HCT116 (cell line): ENCODE results near the gene CIAO2B. TPM values are rescaled to one million over a fixed set of nuclear protein-coding genes. Genes with fewer than 3 reads are reported as not detected.

Experiments
- ATAC-seq: fragments of 200-7000 bp; cut with Tn5 transposase; 2 replicates; pipeline ENCODE4 v1.9.1; 2020; ENCODE audit warnings: mild to moderate bottlenecking, moderate library complexity
- BruUV-seq: library from RNA; stranded (reverse); fragments of 400-500 nt; replicated peaks from 2 replicates; lab custom pipeline; 2021; lab: Mats Ljungman, UMichigan
- CTCF ChIA-PET: fragments of 300-600 bp; sonication (Branson Sonifier 250); formaldehyde crosslinking; loops from one replicate; lab custom pipeline; 2021; ENCODE audit warnings: antibody characterized with exemption; lab: Charles Lee
- POLR2A ChIA-PET: fragments of 300-600, 350-600 bp; sonication (Branson Sonifier 250); formaldehyde crosslinking; loops from one replicate; lab custom pipeline; 2021; ENCODE audit warnings: antibody characterized with exemption; lab: Charles Lee
- RAD21 ChIA-PET, 2 experiments: fragments of 300-600 bp; sonication (Branson Sonifier 250); formaldehyde crosslinking; loops; one replicate each; lab custom pipeline; 2023; ENCODE audit warnings: low total read pairs in 2 of 2; ENCODE audit not compliant: uncharacterized antibody in 2 of 2, unreplicated experiment in 2 of 2, low non-redundant PET in 1 of 2; lab: Charles Lee
- DNase-seq: peaks from one replicate; pipeline ENCODE4 v3.0.0-alpha.2; 2010; ENCODE audit warnings: low read depth, low spot score
- H2AFZ ChIP-seq: fragments of 200-600 bp; shearing (Covaris generic), sonication (generic); 2 replicates; pipeline ENCODE4 v1.6.1; 2017; ENCODE audit warnings: low read depth, mixed run types, mixed read lengths, antibody characterized with exemption, low read length; ENCODE audit not compliant: poor library complexity, severe bottlenecking
- H3K27ac ChIP-seq: 2 replicates; pipeline ENCODE4 v1.5.1; 2012; ENCODE audit warnings: low read depth, low read length
- H3K27me3 ChIP-seq: fragments of 200-600 bp; sonication (generic); 2 replicates; pipeline ENCODE4 v1.6.1; 2016; ENCODE audit warnings: mixed run types, low read length, mixed read lengths; ENCODE audit not compliant: insufficient read depth
- H3K36me3 ChIP-seq, 2 experiments: fragments of 200-500 bp in 1 of 2; fragments of 200-600 bp in 1 of 2; sonication (Bioruptor generic) in 1 of 2; sonication (generic) in 1 of 2; 2 replicates each; pipeline versions ENCODE4 v1.5.1 to v1.6.1; 2014 to 2016; ENCODE audit warnings: low read length in 2 of 2, inconsistent platforms in 1 of 2, mixed read lengths in 1 of 2, mixed run types in 1 of 2; ENCODE audit not compliant: insufficient read depth in 2 of 2, control insufficient read depth in 1 of 2
- H3K4me1 ChIP-seq, 2 experiments: fragments of 200-600 bp in 1 of 2; sonication (generic) in 1 of 2; 2 replicates each; pipeline versions ENCODE4 v1.5.1 to v1.6.1; 2012 to 2017; ENCODE audit warnings: low read length in 2 of 2, inconsistent platforms in 1 of 2, mild to moderate bottlenecking in 1 of 2, mixed read lengths in 1 of 2, mixed run types in 1 of 2, moderate library complexity in 1 of 2; ENCODE audit not compliant: insufficient read depth in 2 of 2, control insufficient read depth in 1 of 2
- H3K4me2 ChIP-seq: fragments of 200-600 bp; sonication (generic); 2 replicates; pipeline ENCODE4 v1.6.1; 2017; ENCODE audit warnings: mixed run types, low read length, mixed read lengths
- H3K4me3 ChIP-seq, 2 experiments: fragments of 200-600 bp in 1 of 2; sonication (generic) in 1 of 2; replicated peaks in 1 of 2; 2 replicates each; pipeline ENCODE4 v1.5.1; 2011 to 2016; ENCODE audit warnings: low read length in 2 of 2, control low read depth in 1 of 2, low read depth in 1 of 2, mild to moderate bottlenecking in 1 of 2, mixed read lengths in 1 of 2, mixed run types in 1 of 2
- H3K79me2 ChIP-seq: fragments of 200-600 bp; sonication (generic); 2 replicates; pipeline ENCODE4 v1.6.1; 2017; ENCODE audit warnings: mild to moderate bottlenecking, mixed run types, low read length, moderate library complexity, mixed read lengths; ENCODE audit not compliant: insufficient read depth
- H3K9ac ChIP-seq: fragments of 200-600 bp; sonication (generic); 2 replicates; pipeline ENCODE4 v1.6.1; 2016; ENCODE audit warnings: low read length, mixed read lengths
- H3K9me2 ChIP-seq: fragments of 200-600 bp; sonication (generic), shearing (Covaris generic); 2 replicates; pipeline ENCODE4 v1.6.1; 2017; ENCODE audit warnings: mixed run types, mild to moderate bottlenecking, moderate library complexity; ENCODE audit not compliant: insufficient read depth
- H3K9me3 ChIP-seq, 2 experiments: fragments of 200-500 bp in 1 of 2; fragments of 200-600 bp in 1 of 2; sonication (Bioruptor generic) in 1 of 2; sonication (generic) in 1 of 2; 2 replicates each; pipeline ENCODE4 v1.6.1; 2014 to 2017; ENCODE audit warnings: low read length in 2 of 2, mixed read lengths in 2 of 2, inconsistent platforms in 1 of 2, low read depth in 1 of 2, mild to moderate bottlenecking in 1 of 2, mixed run types in 1 of 2, moderate library complexity in 1 of 2; ENCODE audit not compliant: control insufficient read depth in 1 of 2, insufficient read depth in 1 of 2
- H4K20me1 ChIP-seq: fragments of 200-600 bp; sonication (generic), shearing (Covaris generic); 2 replicates; pipeline ENCODE4 v1.6.1; 2017; ENCODE audit warnings: mixed run types, mild to moderate bottlenecking, moderate library complexity; ENCODE audit not compliant: insufficient read depth
- CBX3 ChIP-seq: IDR thresholded peaks from 2 replicates; pipeline ENCODE4 v1.6.1; 2012; ENCODE audit warnings: low read depth
- CTCF ChIP-seq, 3 experiments: fragments of 200-600 bp in 1 of 3; sonication (generic) in 1 of 3; IDR thresholded peaks in 2 of 3; conservative IDR thresholded peaks in 1 of 3; 2 replicates each; pipeline ENCODE4 v1.5.1; 2012 to 2017; ENCODE audit warnings: low read depth in 2 of 3, low read length in 2 of 3, antibody characterized with exemption in 1 of 3, borderline replicate concordance in 1 of 3, control low read depth in 1 of 3, mild to moderate bottlenecking in 1 of 3, mixed read lengths in 1 of 3, mixed run types in 1 of 3, moderate library complexity in 1 of 3; ENCODE audit not compliant: insufficient read depth in 1 of 3
- EGR1 ChIP-seq: IDR thresholded peaks from 2 replicates; pipeline ENCODE4 v1.6.1; 2012; ENCODE audit warnings: low read depth
- ELF1 ChIP-seq: IDR thresholded peaks from 2 replicates; pipeline ENCODE4 v1.6.1; 2012; ENCODE audit warnings: low read depth, borderline replicate concordance
- EZH2 ChIP-seq: fragments of 200-600 bp; sonication (generic); IDR thresholded peaks from 2 replicates; pipeline ENCODE4 v1.6.1; 2017; ENCODE audit warnings: antibody characterized with exemption, mixed run types
- EZH2phosphoT487 ChIP-seq: fragments of 200-600 bp; IDR thresholded peaks from 2 replicates; pipeline ENCODE4 v1.6.1; 2018; ENCODE audit warnings: antibody characterized with exemption, borderline replicate concordance
- FOSL1 ChIP-seq: IDR thresholded peaks from 2 replicates; pipeline ENCODE4 v1.6.1; 2012; ENCODE audit warnings: low read depth
- JUND ChIP-seq: IDR thresholded peaks from 2 replicates; pipeline ENCODE4 v1.6.1; 2012
- POLR2AphosphoS5 ChIP-seq: IDR thresholded peaks from 2 replicates; pipeline ENCODE4 v1.6.1; 2011; ENCODE audit warnings: mild to moderate bottlenecking, low read depth, low read length, moderate library complexity
- RAD21 ChIP-seq: IDR thresholded peaks from 2 replicates; pipeline ENCODE4 v1.6.1; 2012; ENCODE audit warnings: low read depth, mild to moderate bottlenecking
- REST ChIP-seq: IDR thresholded peaks from 2 replicates; pipeline ENCODE4 v1.6.1; 2012; ENCODE audit warnings: low read depth
- SIN3A ChIP-seq: IDR thresholded peaks from 2 replicates; pipeline ENCODE4 v1.6.1; 2012; ENCODE audit warnings: low read depth
- SP1 ChIP-seq: IDR thresholded peaks from 2 replicates; pipeline ENCODE4 v1.6.1; 2012; ENCODE audit warnings: low read depth
- SRF ChIP-seq: IDR thresholded peaks from 2 replicates; pipeline ENCODE4 v1.6.1; 2012; ENCODE audit warnings: low read depth
- TCF7L2 ChIP-seq: IDR thresholded peaks from 2 replicates; pipeline ENCODE4 v1.7.0; 2011; ENCODE audit warnings: borderline replicate concordance, inconsistent platforms; ENCODE audit not compliant: insufficient read depth, insufficient read length; ENCODE audit errors: extremely low read depth
- YY1 ChIP-seq: IDR thresholded peaks from 2 replicates; pipeline ENCODE4 v1.6.1; 2011; ENCODE audit warnings: low read length, low read depth, moderate library complexity, mild to moderate bottlenecking; ENCODE audit not compliant: insufficient replicate concordance; ENCODE audit errors: extremely low read depth
- ZBTB33 ChIP-seq: IDR thresholded peaks from 2 replicates; pipeline ENCODE4 v1.6.1; 2011; ENCODE audit warnings: mild to moderate bottlenecking, low read length, moderate library complexity; ENCODE audit not compliant: insufficient replicate concordance; ENCODE audit errors: extremely low read depth
- ZFX ChIP-seq: fragments of 450-650 bp; IDR thresholded peaks from 2 replicates; pipeline ENCODE4 v1.6.1; 2017
- ZNF274 ChIP-seq: fragments of 200-500 bp; sonication (Bioruptor generic); IDR thresholded peaks from 2 replicates; pipeline ENCODE4 v1.6.1; 2014; ENCODE audit warnings: mild to moderate bottlenecking, low read depth, low read length, inconsistent platforms
- intact Hi-C: fragments of 100-400 bp; cut with micrococcal nuclease; formaldehyde crosslinking; loops from 2 replicates; pipeline ENCODE4 v1.10.0; 2022
- total RNA-seq: library from RNA; stranded (reverse); gene quantifications from one replicate; pipeline ENCODE4 v1.2.1, GENCODE V29; 2021; ENCODE audit not compliant: unreplicated experiment

Gene CIAO2B
- total RNA-seq, 1 experiment from 2014 or later, result 113 TPM

GRCh38 chr16:66886914-66887313 lies 47.3 kb downstream of the CIAO2B start:
- no TSS peak for BruUV-seq
- Histone ChIP-seq H3K4me3 (no peak overlapping the region), H4K20me1 (no peaks in the 10 kb centered on the region), H2AFZ (no peak overlapping the region), H3K9ac (no peak overlapping the region), H3K27ac (no peak overlapping the region), H3K27me3 (no peaks in the 10 kb centered on the region), H3K79me2 (peaks cover 17% of the 10 kb centered on the region; the same call in 1 of the 2 replicates), H3K9me2 (no peaks in the 10 kb centered on the region), H3K36me3 (peaks cover 12 to 24% of the 10 kb centered on the region in 2 experiments; a peak in 3 of 4 replicates), H3K9me3 (no peaks in the 10 kb centered on the region), H3K4me2 (no peak overlapping the region), H3K4me1 (peaks cover 0 to 2% of the 10 kb centered on the region in 2 experiments; a peak in 2 of 4 replicates)
- ChIA-PET RAD21 (no interaction called here), CTCF (interaction anchor here (0.8 to 1.5 kb wide), 2 partner anchors 8 to 19 kb away, joined by 3 to 4 read pairs; no protein-coding TSS in a partner anchor), POLR2A (no interaction called here)
- DNase-seq (no peak), ATAC-seq (no peak)
- intact Hi-C loops, result no loop called here
- TF ChIP-seq POLR2AphosphoS5 (no peak), YY1 (no peak), SP1 (no peak), CTCF (IDR thresholded peaks at IDR 0.05 in 2 of 3, conservative IDR thresholded peaks at IDR 0.05 in 1 of 3; ENCODE audit: borderline replicate concordance in 1 of 3, insufficient read depth in 1 of 3, low read depth in 2 of 3, low read length in 2 of 3) (no peak), ZFX (no peak), ELF1 (no peak), JUND (no peak), TCF7L2 (no peak), REST (no peak), SRF (no peak), CBX3 (no peak), EGR1 (no peak), RAD21 (no peak), SIN3A (no peak), ZNF274 (no peak), EZH2phosphoT487 (no peak), EZH2 (no peak), FOSL1 (no peak), ZBTB33 (no peak)
